ENCODE data around the gene CDCA5.

The CDCA5 gene

DNA sequence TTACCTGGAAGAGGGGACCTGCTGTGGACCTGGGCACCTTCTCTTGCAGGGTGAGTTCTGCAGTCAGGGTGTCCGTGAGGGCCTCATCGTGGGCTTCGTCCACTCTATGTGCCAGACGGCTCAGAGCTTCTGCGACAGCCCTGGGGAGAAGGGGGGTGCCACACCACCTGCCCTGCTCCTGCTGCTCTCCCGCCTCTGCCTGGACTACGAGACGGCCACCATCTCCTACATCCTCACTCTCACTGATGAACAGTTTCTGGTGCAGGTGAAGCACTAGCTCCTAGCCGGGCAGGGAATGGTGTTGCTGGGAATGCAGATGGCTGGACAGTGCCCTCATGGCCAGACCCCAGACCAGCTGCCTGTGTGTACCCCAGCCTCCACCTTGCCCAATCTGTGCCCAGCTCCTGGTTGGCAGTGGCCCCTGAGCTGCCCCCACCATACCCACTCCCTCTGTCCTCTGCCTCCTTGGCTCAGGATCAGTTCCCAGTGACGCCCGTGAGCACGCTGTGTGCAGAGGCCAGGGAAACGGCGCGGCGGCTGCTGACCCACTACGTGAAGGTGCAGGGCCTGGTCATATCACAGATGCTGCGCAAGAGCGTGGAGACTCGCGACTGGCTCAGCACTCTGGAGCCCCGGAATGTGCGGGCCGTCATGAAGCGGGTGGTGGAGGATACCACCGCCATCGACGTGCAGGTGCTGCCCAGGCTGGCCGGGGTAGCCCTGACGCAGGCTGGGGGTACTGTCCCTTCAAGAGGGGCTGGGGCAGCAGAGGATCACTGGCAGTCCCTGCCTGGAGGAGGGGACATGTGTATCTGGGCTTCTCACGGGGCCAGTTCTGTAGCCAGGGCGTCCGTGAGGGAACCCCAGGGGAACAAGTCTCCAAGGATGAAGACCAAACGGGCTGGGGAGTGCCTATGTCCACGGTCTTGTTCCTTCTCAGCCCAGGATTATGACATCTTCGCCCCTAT is 25.7 kb upstream of the CDCA5 start:
- in situ Hi-C loops (cut with MboI; ENCODE audit: low sequenced_read_pairs, unreplicated experiment): no loop called here
- TF ChIP-seq, protein P1, sequence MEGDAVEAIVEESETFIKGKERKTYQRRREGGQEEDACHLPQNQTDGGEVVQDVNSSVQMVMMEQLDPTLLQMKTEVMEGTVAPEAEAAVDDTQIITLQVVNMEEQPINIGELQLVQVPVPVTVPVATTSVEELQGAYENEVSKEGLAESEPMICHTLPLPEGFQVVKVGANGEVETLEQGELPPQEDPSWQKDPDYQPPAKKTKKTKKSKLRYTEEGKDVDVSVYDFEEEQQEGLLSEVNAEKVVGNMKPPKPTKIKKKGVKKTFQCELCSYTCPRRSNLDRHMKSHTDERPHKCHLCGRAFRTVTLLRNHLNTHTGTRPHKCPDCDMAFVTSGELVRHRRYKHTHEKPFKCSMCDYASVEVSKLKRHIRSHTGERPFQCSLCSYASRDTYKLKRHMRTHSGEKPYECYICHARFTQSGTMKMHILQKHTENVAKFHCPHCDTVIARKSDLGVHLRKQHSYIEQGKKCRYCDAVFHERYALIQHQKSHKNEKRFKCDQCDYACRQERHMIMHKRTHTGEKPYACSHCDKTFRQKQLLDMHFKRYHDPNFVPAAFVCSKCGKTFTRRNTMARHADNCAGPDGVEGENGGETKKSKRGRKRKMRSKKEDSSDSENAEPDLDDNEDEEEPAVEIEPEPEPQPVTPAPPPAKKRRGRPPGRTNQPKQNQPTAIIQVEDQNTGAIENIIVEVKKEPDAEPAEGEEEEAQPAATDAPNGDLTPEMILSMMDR (IDR thresholded peaks at IDR 0.05; ENCODE audit: borderline replicate concordance, control extremely low read depth, extremely low read depth, insufficient read depth, missing control alignments): no peak

DNA sequence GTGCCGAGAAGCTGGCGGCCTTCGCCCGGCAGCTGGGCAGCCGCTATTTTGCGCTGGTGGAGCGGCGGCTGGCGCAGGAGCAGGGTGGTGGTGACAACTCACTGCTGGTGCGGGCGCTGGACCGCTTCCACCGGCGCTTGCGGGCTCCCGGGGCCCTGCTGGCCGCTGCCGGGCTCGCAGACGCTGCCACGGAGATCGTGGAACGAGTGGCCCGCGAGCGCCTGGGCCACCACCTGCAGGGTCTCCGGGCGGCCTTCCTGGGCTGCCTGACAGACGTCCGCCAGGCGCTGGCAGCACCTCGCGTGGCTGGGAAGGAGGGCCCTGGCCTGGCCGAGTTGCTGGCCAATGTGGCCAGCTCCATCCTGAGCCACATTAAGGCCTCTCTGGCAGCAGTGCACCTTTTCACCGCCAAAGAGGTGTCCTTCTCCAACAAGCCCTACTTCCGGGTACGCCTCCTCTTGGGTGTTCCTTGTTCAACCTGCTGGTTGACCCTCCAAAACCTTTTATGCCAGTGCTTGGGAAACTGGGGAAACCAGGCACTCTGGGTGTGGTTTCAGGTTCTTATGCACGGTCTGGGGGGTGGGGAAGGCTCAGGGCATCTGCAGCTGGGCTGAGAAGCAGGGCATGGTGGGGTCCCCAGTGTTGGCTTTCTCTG is 24.8 kb upstream of the CDCA5 start:
- TF ChIP-seq, protein P1 (IDR thresholded peaks at IDR 0.05; ENCODE audit: borderline replicate concordance, control extremely low read depth, extremely low read depth, insufficient read depth, missing control alignments): no peak
- DNase-seq (ENCODE audit: low spot score): no peak
- in situ Hi-C loops (cut with MboI; ENCODE audit: low sequenced_read_pairs, unreplicated experiment): no loop called here

More for the DNA sequence above, 25.7 kb upstream of the CDCA5 start:
- DNase-seq (ENCODE audit: low spot score): peak; percentile 35

DNA sequence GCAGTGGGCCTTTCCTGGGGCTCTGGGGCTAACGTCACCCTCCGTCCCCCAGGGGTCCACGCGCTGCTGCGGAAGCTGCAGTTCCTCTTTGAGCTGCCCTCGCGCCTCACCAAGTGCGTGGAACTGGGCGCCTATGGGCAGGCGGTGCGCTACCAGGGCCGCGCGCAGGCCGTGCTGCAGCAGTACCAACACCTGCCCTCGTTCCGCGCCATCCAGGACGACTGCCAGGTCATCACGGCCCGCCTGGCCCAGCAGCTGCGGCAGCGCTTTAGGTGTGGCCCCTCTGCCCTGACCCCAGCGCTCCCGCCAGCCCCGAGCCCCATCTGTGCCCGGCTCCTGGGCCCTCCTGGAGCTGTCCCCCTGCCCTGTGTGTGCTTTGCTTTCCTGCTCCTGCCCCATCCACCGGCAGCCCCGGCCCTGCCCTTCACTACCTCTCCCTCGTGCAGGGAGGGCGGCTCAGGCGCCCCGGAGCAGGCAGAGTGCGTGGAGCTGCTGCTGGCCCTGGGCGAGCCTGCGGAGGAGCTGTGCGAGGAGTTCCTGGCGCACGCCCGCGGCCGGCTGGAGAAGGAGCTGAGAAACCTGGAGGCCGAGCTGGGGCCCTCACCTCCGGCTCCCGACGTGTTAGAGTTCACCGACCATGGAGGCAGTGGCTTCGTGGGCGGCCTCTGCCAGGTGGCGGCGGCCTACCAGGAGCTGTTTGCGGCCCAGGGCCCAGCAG is 24.1 kb upstream of the CDCA5 start:
- in situ Hi-C loops (cut with MboI; ENCODE audit: low sequenced_read_pairs, unreplicated experiment): no loop called here
- TF ChIP-seq, protein P1 (IDR thresholded peaks at IDR 0.05; ENCODE audit: borderline replicate concordance, control extremely low read depth, extremely low read depth, insufficient read depth, missing control alignments): no peak
- DNase-seq (ENCODE audit: low spot score): no peak

DNA sequence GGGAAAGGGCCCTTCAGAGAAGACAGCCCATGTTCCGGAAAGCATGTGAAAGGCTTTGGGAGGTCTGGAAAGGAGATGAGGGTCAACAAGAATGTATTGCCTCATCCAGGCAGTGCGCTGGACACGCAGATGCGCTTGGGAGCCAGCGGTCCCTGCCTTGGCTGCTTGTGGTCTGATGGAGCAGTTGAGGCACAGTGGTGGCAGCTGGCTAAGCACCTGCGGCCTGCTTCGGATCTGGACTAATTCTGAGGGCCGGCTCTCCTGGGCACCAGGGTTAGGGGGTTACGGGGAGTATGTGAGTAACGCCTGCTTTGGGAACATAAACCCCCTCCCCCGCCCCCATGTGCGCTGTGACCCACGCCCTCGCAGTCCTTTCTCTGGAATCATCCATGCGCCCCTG is 23.2 kb upstream of the CDCA5 start:
- in situ Hi-C loops (cut with MboI; ENCODE audit: low sequenced_read_pairs, unreplicated experiment): no loop called here
- TF ChIP-seq, protein P1 (IDR thresholded peaks at IDR 0.05; ENCODE audit: borderline replicate concordance, control extremely low read depth, extremely low read depth, insufficient read depth, missing control alignments): no peak
- no peak for DNase-seq (ENCODE audit: low spot score)

DNA sequence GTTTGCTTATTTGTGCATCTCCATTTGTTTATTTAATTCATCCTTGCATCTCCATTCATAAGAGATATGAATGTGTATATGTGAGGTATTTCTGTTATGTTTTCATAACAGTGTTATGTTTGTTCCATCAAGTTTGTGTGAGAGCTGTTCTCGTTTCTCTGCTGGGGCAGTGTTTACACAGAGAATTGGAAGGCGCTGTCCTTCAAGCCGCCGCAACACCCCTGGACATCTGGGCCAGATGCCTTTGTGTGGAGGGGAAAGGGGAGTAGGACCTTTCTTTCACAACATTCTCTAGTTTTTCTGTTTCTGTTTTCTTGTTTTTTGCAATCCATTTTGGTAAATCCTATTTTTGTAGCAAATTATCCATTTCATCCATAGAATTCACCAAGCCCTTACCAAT is 20.8 kb upstream of the CDCA5 start:
- no peak for DNase-seq (ENCODE audit: low spot score)
- in situ Hi-C loops (cut with MboI; ENCODE audit: low sequenced_read_pairs, unreplicated experiment): no loop called here
- TF ChIP-seq, protein P1 (IDR thresholded peaks at IDR 0.05; ENCODE audit: borderline replicate concordance, control extremely low read depth, extremely low read depth, insufficient read depth, missing control alignments): no peak

DNA sequence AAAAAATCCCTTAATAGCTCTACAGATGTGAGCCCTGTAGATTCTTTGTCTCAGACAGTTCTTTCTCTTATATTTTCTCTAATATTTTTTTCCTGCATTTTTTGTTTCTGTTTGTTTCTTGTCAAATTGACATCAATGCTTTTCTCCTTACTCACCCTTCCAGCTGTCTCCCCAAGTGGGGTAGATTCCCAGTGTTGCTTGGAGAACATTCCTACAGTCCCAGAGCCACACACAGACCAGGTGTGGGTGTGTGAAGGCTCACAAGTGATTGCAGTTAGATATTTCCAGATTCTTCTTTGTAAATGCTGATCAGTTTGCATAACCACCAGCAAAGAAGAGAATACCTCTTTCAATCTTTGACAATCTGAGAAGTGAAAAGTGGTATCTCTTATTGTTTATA is 19.6 kb upstream of the CDCA5 start:
- in situ Hi-C loops (cut with MboI; ENCODE audit: low sequenced_read_pairs, unreplicated experiment): no loop called here
- no peak for DNase-seq (ENCODE audit: low spot score)
- TF ChIP-seq, protein P1 (IDR thresholded peaks at IDR 0.05; ENCODE audit: borderline replicate concordance, control extremely low read depth, extremely low read depth, insufficient read depth, missing control alignments): no peak
